Hepatocyte (in vitro differentiated cells): Measurements from ENCODE around the gene C5orf63.

Experiments used
- CTCF ChIP-seq: fragments of 200-600 bp; sonication (generic); IDR thresholded peaks from 2 replicates; pipeline ENCODE4 v1.5.1; 2016; ENCODE audit warnings: antibody characterized with exemption, mild to moderate bottlenecking; ENCODE audit not compliant: poor library complexity
- EZH2 ChIP-seq: fragments of 200-600 bp; sonication (generic); IDR thresholded peaks from 2 replicates; pipeline ENCODE4 v1.6.1; 2016; ENCODE audit warnings: antibody characterized with exemption, mild to moderate bottlenecking, borderline replicate concordance
- EZH2phosphoT487 ChIP-seq: fragments of 200-600 bp; sonication (generic); IDR thresholded peaks from one replicate; pipeline ENCODE4 v1.6.1; 2018; ENCODE audit warnings: antibody characterized with exemption, mild to moderate bottlenecking, low read depth, moderate library complexity; ENCODE audit not compliant: unreplicated experiment, severe bottlenecking

DNA sequence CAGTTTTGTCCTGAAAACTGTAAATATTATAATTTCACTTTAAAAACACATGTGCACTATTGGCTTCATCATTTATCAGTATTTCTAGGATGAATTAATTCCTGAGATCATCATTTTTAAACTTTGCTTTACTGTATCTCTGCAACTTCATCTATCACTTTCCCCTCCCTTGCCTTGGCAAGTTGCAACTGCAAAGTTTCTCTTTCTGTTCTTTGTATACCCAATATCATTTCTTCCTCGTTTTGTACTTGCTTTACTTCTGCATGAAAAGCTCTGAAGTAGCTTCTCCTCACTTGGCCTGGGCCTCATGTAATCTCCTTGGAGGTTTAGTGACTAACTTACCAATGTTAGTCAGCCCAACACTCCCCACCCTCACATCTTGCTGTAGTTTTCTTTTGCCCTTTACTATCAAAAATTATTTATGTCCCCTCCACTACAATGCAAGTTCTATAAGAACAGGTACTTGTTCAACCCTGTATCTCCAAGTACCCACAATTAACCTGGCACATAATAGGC, 12.8 kb downstream of the C5orf63 start:
- TF ChIP-seq CTCF: no peak
- no peak for TF ChIP-seq EZH2
- no peak for TF ChIP-seq EZH2phosphoT487
